ENCODE results near the gene NHSL2. TPM values are rescaled to one million over a fixed set of nuclear protein-coding genes. Genes with fewer than 3 reads are reported as not detected.
"Not testable (repeated sequence)": the region's sequence is repeated elsewhere in the genome, so short reads cannot be mapped to it uniquely, and the experiment has no call there.

NHSL2 gene
- total RNA-seq, 1 donor from 2014 or later, result 5.7 TPM

- DNase-seq (ENCODE audit: missing footprints) (no peak), ATAC-seq (peak; percentile 46)
- intact Hi-C loops (cut with DNase I), result no loop called here
Observed at GRCh38 chrX:71955530-71956120, 45.0 kb downstream of the NHSL2 start.

GRCh38 chrX:71958281-71958675 is 47.6 kb downstream of the NHSL2 start:
- intact Hi-C loops (cut with DNase I), result no loop called here
- ATAC-seq (no peak), DNase-seq (ENCODE audit: missing footprints) (no peak)

- ATAC-seq; DNase-seq (ENCODE audit: missing footprints); intact Hi-C loops (cut with DNase I): not testable (repeated sequence)
Observed at GRCh38 chrX:71964184-71964583, 53.5 kb downstream of the NHSL2 start.

GRCh38 chrX:71974916-71975315 is 64.3 kb downstream of the NHSL2 start:
- no peak for ATAC-seq
- intact Hi-C loops (cut with DNase I), result no loop called here
- no peak for DNase-seq (ENCODE audit: missing footprints)

GRCh38 chrX:71976753-71977152 is 66.1 kb downstream of the NHSL2 start:
- intact Hi-C loops (cut with DNase I), result no loop called here
- ATAC-seq (no peak), DNase-seq (ENCODE audit: missing footprints) (no peak)

- ATAC-seq (no peak), DNase-seq (ENCODE audit: missing footprints) (no peak)
- intact Hi-C loops (cut with DNase I), result no loop called here
Observed at GRCh38 chrX:71978164-71978563, 67.5 kb downstream of the NHSL2 start.

- ATAC-seq (no peak), DNase-seq (ENCODE audit: missing footprints) (no peak)
- intact Hi-C loops (cut with DNase I), result no loop called here
Observed at GRCh38 chrX:71989768-71990426, 79.3 kb downstream of the NHSL2 start.

GRCh38 chrX:71990518-71990917 is 79.9 kb downstream of the NHSL2 start:
- DNase-seq (ENCODE audit: missing footprints) (no peak), ATAC-seq (no peak)
- intact Hi-C loops (cut with DNase I), result no loop called here

GRCh38 chrX:71991164-71991563 is 80.5 kb downstream of the NHSL2 start:
- DNase-seq (ENCODE audit: missing footprints) (no peak), ATAC-seq (no peak)
- intact Hi-C loops (cut with DNase I), result no loop called here

GRCh38 chrX:71992711-71993110 is 82.1 kb downstream of the NHSL2 start:
- intact Hi-C loops (cut with DNase I), result no loop called here
- ATAC-seq (no peak), DNase-seq (ENCODE audit: missing footprints) (no peak)

- ATAC-seq (no peak), DNase-seq (ENCODE audit: missing footprints) (no peak)
- intact Hi-C loops (cut with DNase I), result no loop called here
Observed at GRCh38 chrX:71993371-71993770, 82.7 kb downstream of the NHSL2 start.

GRCh38 chrX:71994601-71995000 is 84.0 kb downstream of the NHSL2 start:
- DNase-seq (ENCODE audit: missing footprints), result no peak
- ATAC-seq, result no peak
- intact Hi-C loops (cut with DNase I), result no loop called here

GRCh38 chrX:71995122-71995521 is 84.5 kb downstream of the NHSL2 start:
- intact Hi-C loops (cut with DNase I), result no loop called here
- DNase-seq (ENCODE audit: missing footprints), result no peak

GRCh38 chrX:71996136-71996535 is 85.5 kb downstream of the NHSL2 start:
- no peak for DNase-seq (ENCODE audit: missing footprints)
- intact Hi-C loops (cut with DNase I), result no loop called here
- no peak for ATAC-seq

More at GRCh38 chrX:71995122-71995521, 84.5 kb downstream of the NHSL2 start:
- ATAC-seq, result no peak

GRCh38 chrX:71996826-71997225 is 86.2 kb downstream of the NHSL2 start:
- ATAC-seq, result peak; percentile 91
- no peak for DNase-seq (ENCODE audit: missing footprints)
- intact Hi-C loops (cut with DNase I), result no loop called here

GRCh38 chrX:71997320-71997719 is 86.7 kb downstream of the NHSL2 start:
- intact Hi-C loops (cut with DNase I), result no loop called here

GRCh38 chrX:71998836-71999509 is 88.3 kb downstream of the NHSL2 start:
- ATAC-seq (no peak), DNase-seq (ENCODE audit: missing footprints) (no peak)
- intact Hi-C loops (cut with DNase I), result loop anchor here (1.0 kb wide), 1 partner anchor 127 kb away; no protein-coding TSS in a partner anchor

More at GRCh38 chrX:71997320-71997719, 86.7 kb downstream of the NHSL2 start:
- no peak for ATAC-seq
- no peak for DNase-seq (ENCODE audit: missing footprints)

GRCh38 chrX:71999535-71999934 is 88.9 kb downstream of the NHSL2 start:
- DNase-seq (ENCODE audit: missing footprints) (no peak), ATAC-seq (no peak)
- intact Hi-C loops (cut with DNase I), result loop anchor here (1.0 kb wide), 1 partner anchor 127 kb away; no protein-coding TSS in a partner anchor

- DNase-seq (ENCODE audit: missing footprints) (no peak), ATAC-seq (no peak)
- intact Hi-C loops (cut with DNase I), result loop anchor here (10.0 kb wide), 1 partner anchor 273 kb away; the partner anchor contains the start of gene RPS4X
Observed at GRCh38 chrX:72001471-72001870, 90.8 kb downstream of the NHSL2 start.

GRCh38 chrX:72001906-72002305 is 91.3 kb downstream of the NHSL2 start:
- intact Hi-C loops (cut with DNase I), result loop anchor here (10.0 kb wide), 1 partner anchor 273 kb away; the partner anchor contains the start of gene RPS4X
- no peak for DNase-seq (ENCODE audit: missing footprints)

More at GRCh38 chrX:72001906-72002305, 91.3 kb downstream of the NHSL2 start:
- no peak for ATAC-seq
